GM19328 (cell line): ENCODE data around the gene GGCT.
"Not testable (repeated sequence)": the region's sequence is repeated elsewhere in the genome, so short reads cannot be mapped to it uniquely, and the experiment has no call there.

Source experiments
- ATAC-seq: cut with Tn5 transposase; IDR thresholded peaks from one replicate; pipeline ENCODE4 v1.9.1; 2021; ENCODE audit warnings: mild to moderate bottlenecking, moderate library complexity; ENCODE audit not compliant: unreplicated experiment

GGCT gene

DNA sequence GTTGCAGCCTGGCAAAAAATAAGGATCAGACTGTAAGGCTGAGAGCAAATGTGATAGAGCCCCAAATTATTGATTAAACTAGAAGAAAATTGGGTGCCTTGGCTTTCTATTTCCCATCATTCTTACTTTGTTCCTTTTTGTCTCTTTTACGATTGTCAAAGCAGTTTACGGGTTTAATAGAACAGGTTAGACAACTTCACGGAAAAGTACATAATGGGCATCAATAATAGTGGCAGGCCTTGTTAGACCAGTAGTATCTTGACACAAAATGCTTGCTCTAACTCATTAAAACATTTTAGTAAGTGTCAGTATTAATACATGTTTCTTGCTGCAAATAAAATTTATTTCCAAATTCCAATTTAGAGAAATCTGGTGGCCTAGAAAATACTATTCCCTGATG, 14.5 kb upstream of the GGCT start:
- no peak for ATAC-seq

DNA sequence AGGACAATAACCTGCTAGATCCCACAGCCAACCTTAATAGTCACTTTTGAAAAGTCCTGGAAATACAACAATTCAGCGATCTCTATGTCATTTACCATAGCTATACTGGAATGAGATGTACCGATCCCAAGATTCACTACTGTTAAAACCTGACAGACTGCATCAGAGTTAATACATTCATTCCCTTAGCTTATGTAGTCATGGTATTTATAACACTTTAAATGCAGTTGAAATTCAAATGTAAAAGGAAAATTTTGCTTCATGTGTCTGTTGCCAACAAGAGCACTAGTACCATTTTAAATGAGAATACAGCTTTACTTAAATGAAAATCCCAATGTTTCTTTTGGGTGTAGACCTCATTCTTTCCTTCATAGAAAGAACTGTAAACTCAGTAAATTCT, 11.1 kb upstream of the GGCT start:
- no peak for ATAC-seq

DNA sequence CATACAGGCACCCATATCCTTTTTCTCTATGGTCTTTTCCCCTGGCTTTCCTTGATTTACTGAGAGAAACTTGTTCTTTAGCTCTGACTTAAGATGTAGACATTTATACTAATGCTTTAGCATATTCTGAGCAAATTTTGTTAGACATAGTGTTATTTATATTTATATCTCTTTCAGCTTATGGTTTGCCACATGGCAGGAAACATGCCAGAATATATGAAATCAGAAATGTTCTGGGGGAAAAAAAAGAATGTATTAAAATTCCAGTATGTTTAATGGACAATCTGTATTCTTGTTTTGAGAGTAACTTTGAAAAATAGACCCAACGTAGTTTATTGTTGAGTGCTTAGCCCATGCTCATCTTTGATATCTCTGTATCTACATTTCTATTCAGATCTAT, 10.1 kb upstream of the GGCT start:
- no peak for ATAC-seq

DNA sequence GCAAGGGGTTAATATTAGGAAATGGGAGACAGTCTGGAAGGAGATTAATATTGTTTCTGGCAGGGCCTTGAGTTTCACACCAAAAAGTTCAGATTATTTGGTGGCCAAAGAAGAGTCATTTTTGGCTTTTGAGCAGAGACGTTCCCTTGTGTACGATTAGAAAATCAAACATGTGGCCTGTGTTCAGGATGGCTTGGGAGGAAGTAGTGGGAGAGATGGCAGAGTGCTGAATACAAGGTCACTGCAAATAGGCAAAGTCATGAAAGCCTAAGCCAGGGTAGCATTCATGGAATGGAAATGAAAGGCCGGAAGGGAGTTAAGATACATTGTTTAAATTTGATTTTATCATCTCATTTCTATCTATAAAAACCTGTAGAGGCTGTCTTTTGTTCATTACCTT, 9.5 kb upstream of the GGCT start:
- no peak for ATAC-seq

DNA sequence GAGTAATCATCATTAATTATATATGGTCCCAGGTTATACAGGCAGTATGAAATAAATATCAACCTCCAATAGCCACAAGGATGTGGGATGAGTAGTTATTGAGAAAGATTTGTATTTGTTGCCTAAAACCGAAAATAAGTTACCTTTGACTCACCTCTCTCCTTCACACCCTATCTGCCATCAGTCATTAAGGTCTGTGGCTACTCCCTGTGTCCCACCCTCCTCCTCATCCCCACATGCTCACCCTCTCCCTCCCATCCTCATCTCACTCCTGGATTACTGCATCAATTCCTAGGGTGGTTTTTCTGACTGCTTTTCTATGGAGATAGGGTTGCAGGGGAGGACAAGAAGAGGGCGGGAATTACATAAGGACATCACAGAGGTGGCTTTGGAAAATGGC, 9.1 kb upstream of the GGCT start:
- no peak for ATAC-seq

DNA sequence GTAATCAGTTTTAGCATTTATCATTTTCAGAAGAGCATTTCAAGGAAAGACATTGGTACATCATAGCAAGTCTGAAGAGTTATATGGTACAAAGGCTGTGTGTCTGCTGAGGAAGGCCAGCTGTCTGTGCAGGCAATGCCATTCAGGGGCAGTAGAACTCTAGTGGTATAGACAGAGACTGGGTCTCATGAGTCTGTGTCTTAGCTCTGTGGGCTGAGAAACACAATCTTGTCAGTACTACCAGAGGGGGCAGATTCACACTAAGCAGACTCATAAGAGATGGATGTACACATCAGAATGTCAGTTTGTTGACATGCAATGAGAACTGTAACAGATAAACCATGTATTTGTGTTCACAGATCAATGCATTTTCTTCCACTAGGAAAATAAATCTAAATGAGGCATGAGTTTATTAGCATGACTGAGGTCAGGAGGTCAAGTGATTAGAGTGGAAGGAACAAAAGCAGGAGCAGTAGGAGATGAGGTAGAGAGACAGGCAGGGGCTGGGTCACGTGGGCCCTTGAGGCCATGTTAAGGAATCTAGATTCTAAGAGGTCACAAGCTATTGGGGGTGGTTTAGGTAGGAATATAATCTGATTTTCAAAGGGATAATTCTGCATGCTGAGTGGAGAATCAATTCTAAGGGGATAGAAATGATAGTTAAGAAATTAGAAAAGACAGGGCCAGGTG, 7.5 kb upstream of the GGCT start:
- ATAC-seq: no peak

DNA sequence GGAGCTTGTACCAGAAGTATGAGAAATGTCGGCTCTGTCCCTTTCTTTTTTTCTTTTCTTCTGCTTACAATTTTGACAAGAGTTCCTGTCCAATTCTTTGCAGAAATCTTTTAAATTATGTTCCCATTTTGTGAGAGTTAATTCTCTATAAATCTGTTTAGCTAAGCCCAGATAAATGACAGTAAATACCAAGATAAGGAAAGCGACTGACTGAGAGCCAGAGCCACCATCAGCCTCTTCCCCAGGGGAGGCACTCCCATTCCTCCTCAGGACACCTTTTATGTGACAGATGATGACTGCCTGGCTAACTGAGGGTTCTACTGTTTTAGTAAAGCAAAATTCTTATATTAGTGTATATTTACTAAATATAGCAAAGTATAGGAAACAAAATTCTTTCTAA, 6.9 kb upstream of the GGCT start:
- ATAC-seq: no peak

DNA sequence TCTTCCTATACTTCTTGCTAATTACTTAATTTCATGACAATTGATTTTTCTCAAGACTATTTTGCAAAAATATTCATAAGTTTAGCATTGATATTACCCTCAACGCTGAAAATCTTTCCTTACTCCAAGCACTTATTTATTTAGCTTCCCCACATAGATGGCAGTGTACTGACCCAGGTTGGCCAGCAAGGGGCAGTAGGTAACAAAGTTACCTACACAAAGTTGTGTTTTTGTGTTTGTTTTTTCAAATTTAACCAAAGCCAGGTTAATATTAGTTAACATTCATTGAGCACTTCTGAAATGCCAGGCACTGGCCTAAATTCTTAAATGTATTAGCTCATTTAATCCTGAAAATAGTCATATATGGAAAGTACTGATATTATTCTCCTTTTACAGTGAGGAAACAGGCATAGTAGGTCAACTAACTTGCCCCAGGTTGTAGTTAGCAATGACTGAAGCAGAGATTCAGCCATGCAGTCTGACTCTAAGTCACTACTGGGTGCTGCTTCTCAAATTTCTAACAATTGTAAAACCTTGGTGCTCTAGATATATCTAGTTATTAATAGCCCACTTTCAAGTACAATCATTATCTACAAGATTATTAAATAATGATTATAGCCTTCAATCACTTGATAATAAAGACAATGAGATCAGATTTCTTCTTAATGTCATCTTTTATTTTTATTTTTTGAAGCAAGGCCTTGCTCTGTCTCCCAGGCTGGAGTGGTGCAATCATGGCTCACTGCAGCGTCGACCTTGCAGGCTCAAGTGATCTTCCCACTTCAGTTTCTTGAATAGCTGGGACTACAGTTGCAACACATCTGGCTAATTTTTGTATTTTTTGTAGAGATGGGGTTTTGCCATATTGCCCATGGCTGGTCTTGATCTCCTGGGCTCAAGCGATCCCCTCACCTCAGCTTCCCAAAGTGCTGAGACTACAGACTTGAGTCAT, 5.8 kb upstream of the GGCT start:
- no peak for ATAC-seq

DNA sequence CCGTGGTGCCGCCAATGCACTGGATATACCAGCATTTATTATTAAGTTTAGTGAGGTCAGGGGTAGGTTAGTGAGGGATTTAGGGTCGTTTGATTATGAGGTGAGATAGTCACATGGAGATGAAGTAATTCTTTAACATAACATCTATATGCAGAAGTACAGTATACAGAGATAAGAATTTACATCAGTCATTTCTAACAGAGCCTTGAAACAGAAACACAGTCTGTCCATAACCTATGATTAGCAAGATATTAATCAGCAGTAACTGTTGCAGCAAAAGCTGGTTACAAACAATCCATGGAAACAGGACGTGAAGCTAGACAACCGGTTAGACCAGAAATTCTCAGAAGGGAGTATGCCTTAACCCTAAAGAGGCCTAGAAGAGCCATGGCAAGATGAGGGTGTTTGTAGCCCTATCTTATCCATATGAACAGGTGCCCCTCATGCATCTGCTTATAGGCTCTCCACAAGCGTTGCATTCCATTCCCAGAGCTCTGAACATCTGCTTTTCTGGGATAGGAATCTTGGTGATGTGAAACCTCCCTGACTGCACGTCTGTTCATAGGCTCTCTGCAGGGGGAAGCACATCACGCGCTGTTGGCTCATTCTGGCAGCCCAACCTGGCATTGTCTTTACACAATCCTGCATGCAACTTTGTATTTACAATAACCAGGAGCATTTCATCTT, 4.7 kb upstream of the GGCT start:
- ATAC-seq: not testable (repeated sequence)

DNA sequence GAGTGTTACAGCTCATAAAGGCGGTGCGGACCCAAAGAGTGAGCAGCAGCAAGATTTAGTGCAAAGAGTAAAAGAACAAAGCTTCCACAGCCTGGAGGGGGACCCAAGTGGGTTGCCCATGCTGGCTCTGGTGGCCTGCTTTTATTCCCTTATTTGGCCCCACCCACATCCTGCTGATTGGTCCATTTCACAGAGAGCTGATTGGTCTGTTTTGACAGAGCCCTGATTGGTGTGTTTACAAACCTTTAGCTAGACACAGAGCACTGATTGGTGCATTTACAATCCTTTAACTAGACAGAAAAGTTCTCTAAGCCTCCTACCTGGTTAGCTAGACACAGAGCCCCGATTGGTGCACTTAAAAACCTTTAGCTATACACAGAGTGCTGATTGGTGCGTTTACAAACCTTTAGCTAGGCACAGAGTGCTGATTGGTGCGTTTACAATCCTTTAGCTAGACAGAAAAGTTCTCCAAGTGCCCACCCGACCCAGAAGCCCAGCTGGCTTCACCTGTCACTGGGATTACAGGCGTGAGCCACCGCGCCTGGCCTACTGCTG, 2.8 kb upstream of the GGCT start:
- not testable (repeated sequence) for ATAC-seq

DNA sequence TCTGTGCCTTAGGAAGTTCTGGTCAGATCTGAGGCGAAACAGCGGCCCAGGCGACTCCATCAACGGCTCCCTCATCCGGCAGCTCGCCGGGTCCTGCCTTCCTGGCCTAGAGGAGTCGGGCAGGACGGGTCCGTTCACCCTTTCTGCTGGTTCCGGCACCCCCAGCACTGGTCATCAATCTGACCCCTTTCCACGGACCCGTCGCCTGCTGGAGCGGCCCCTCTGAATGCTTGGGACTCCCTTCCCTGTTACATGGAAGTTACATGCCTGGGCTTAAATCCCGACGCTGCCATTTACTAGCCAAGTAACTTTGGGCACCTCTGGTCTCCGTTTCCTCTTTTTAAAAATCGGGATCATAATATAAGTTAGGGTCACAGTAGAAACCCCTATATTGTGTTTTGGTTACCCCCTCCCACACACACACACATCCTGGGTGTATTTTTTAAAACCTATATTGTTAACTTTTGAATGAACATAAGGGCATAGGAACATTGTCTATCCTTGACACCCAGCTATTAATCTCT, 607 bp upstream of the GGCT start:
- peak; percentile 2 for ATAC-seq

DNA sequence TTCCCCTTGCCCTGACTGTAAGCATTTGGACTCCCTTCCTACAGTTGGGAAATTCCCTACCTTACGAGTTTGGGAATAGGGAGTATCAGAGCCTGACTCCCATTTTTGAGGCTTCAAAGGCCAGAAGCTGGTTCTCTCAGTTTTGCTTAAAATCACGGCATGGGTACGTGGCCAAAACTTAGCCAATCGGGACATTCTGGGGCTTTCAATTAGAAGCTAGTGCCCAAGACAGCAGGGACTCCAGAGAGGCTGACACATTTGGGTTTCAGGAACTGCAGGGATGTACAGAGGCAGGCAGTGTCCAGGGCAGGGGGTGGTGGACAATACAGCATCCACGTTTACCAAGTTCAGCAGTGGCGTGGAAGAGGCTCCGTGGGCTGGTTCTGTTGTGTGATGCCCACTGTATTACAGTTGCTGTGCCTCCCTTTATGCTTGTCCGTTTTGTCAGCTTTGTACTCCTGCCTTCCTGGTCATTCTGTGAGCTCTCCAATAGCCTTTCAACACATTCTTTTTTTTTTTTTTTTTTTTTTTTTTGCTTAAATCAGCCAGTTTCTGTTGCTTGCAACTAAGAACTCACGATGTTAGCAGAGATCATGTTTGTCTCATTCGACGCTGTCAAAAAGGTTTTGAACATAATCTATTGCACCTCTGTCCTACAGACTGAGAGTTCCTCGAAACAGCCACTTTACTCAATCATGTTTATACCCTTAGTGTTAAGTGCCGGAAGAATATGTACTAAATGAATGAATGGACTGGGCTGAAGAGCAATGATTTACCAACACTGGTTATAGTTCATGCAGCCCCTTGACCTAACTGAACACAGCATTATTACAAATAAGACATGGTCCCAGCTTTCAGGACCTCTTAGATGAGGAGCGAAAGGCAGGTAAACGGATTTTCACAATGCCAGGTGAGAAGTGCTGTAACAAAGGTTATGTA, 1.1 kb downstream of the GGCT start:
- ATAC-seq: no peak

DNA sequence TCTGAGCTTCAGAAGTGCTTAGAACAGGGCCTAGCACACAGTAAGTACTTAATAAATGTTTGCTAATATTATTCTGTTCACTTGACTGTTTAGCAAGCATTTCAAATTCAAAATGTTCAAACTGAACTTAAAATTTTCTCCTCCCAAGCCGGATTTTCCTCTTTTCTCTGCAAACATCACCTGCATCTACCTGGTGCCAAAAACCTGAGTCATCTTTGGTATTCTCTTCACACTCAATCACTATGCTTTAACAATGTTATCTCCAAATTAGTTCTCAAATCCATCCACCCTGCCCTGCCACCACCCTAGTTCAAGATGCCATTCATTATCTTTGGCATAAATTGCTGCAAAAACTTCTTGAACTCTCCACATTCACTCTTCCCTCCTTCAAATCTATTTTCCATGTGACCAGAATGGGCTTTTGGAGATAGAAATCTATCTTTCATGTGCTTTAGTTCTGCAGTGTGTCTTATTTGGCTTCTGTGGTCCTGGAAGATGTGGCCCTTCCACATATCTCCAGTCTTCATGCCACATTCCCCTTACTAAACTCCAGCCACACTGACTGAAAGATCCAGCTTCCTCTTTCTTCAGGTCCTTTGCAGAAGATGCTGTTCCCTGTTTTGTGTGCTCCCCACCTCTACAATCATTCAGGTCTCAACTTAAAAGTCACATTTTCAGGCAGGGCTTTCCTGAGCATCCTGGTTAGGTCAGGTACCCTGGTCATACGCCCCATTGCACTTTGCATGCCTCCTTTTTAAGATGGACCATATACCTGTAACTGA, 2.0 kb downstream of the GGCT start:
- ATAC-seq: no peak

DNA sequence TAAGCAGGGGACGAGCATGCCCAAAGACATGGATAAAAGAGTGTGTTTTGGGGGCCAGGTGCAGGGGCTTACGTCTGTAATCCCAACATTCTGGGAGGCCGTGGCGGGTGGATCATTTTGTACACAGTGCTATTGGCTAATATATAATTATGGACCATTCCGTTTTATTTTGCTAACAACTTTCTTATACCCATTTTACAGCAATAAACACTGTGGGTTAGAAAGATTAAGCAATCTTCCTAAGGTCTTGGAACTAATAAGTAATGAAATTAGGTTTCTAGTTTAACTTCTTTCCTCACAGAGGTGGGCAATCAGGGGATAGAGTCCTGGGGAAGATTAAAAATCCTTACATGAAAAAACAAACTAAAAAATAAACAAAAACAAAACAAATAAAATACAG, 3.4 kb downstream of the GGCT start:
- ATAC-seq: no peak

DNA sequence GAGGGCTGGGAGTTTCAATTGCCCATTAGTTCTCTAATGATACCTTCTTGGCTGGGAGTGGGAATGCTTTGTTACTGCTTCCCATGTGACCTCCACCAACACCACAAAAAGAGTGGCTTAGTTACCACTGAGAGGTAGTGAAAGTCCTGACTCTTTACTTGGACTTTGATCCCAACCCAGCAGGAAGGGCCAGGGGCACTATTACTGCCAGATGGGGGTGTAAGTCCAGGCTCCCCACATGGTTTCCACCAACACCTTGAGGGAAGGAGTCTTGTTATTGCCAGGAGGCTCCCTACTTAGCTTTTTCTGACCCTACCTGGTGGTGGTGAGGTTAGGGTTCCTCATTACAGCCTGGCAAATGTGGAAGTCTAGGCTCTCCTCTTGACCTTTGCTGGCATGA, 11.4 kb downstream of the GGCT start:
- no peak for ATAC-seq

DNA sequence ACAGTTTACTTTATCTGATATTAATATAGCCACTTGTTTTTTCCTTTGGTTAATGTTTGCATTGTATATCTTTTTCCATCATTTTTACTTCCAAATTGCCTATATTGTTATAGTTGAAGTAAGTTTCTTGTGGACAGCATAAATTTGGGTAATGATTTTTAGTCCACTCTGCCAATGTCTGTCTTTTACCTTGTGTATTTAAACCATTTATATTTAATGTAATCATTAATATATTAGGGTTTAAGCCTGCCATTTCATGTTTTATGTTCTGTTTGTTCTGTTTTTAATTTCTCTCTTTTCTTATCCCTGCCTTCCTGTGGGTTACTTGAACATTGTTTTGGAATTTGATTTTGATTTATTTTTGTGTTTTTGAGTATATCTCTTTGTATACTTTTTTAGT, 13.2 kb downstream of the GGCT start:
- ATAC-seq: no peak

DNA sequence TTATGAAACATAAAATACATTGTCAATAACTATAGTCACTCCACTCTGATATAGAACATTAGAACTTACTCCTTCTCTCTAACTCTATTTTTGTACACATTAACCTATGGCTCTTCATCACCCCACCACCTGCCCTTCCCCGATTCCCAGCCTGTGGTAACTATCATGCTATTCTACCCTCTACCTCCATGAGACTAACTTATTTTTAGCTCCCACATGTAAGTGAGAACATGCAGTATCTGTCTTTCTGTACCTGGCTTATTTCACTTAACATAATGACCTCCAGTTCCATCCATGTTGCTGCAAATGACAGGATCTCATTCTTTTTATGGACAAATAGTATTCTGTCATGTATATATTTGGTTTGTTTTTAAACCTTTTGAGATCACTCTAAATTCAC, 17.3 kb downstream of the GGCT start:
- ATAC-seq: no peak

DNA sequence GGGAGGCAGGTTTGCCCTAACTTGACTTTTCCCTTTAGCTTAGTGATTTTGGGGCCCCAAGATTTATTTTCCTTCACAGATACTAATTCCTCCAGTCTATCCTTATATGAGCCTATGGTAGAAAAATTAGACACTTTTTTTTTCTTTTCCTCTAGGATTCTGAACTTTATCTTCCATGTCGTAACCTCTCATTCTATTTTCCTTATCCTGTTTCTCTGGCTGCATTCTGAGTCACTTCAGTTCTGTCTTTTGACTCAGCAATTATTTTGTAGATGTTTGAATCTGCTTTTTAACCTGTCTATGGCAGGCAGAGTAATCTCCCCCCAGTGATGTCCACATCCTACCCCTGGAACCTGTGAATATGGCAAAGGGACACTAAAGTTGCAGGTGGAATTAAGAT, 19.0 kb downstream of the GGCT start:
- ATAC-seq: no peak

DNA sequence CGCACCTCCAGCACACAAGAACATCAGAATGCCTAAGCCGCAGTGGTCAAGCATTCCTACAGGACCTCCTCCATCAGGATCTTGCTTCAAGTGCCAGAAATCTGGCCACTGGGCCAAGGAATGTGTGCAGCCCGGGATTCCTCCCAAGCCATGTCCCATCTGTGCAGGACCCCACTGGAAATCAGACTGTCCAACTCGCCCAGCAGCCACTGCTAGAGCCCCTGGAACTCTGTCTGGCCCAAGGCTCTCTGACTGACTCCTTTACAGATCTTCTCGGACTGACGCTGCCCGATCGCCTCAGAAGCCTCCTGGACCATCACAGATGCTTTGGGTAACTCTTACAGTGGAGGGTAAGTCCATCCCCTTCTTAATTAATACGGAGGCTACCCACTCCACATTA, 23.2 kb downstream of the GGCT start:
- not testable (repeated sequence) for ATAC-seq
